Hepatocyte (in vitro differentiated cells): ENCODE results near the gene PRMT6. TPM values are rescaled to one million over a fixed set of nuclear protein-coding genes. Genes with fewer than 3 reads are reported as not detected.

Source experiments
- DNase-seq: peaks from one replicate; pipeline ENCODE4 v3.0.0-alpha.2; 2016; ENCODE audit warnings: low spot score
- H2AFZ ChIP-seq: fragments of 200-600 bp; sonication (generic); 2 replicates; pipeline ENCODE4 v1.6.0; 2016; ENCODE audit warnings: antibody characterized with exemption, mild to moderate bottlenecking
- H3K27ac ChIP-seq: fragments of 200-600 bp; sonication (generic); 2 replicates; pipeline ENCODE4 v1.5.1; 2016; ENCODE audit warnings: mild to moderate bottlenecking
- H3K27me3 ChIP-seq: fragments of 200-600 bp; sonication (generic); 2 replicates; pipeline ENCODE4 v1.6.1; 2016
- H3K36me3 ChIP-seq: fragments of 200-600 bp; sonication (generic); replicated peaks from 2 replicates; pipeline ENCODE4 v1.5.1; 2016; ENCODE audit warnings: low read depth; ENCODE audit not compliant: insufficient read depth
- H3K4me1 ChIP-seq: fragments of 200-600 bp; sonication (generic); 2 replicates; pipeline ENCODE4 v1.5.1; 2016; ENCODE audit warnings: mild to moderate bottlenecking, moderate library complexity; ENCODE audit not compliant: insufficient read depth
- H3K4me2 ChIP-seq: fragments of 200-600 bp; sonication (generic); 2 replicates; pipeline ENCODE4 v1.6.0; 2016
- H3K4me3 ChIP-seq: fragments of 200-600 bp; sonication (generic); 2 replicates; pipeline ENCODE4 v1.5.1; 2016; ENCODE audit warnings: mild to moderate bottlenecking
- H3K79me2 ChIP-seq: fragments of 200-600 bp; sonication (generic); 2 replicates; pipeline ENCODE4 v1.6.0; 2017; ENCODE audit warnings: mild to moderate bottlenecking
- H3K9me2 ChIP-seq: fragments of 200-600 bp; sonication (generic); replicated peaks from 2 replicates; pipeline ENCODE4 v1.6.0; 2017; ENCODE audit warnings: mild to moderate bottlenecking; ENCODE audit not compliant: insufficient read depth
- H3K9me3 ChIP-seq: fragments of 200-600 bp; sonication (generic); 2 replicates; pipeline ENCODE4 v1.5.1; 2016; ENCODE audit warnings: low read depth, mild to moderate bottlenecking
- H4K20me1 ChIP-seq: fragments of 200-600 bp; sonication (generic); 2 replicates; pipeline ENCODE4 v1.6.0; 2016; ENCODE audit warnings: mild to moderate bottlenecking; ENCODE audit not compliant: insufficient read depth, poor library complexity, severe bottlenecking
- CTCF ChIP-seq: fragments of 200-600 bp; sonication (generic); IDR thresholded peaks from 2 replicates; pipeline ENCODE4 v1.5.1; 2016; ENCODE audit warnings: antibody characterized with exemption, mild to moderate bottlenecking; ENCODE audit not compliant: poor library complexity
- EZH2 ChIP-seq: fragments of 200-600 bp; sonication (generic); IDR thresholded peaks from 2 replicates; pipeline ENCODE4 v1.6.1; 2016; ENCODE audit warnings: antibody characterized with exemption, mild to moderate bottlenecking, borderline replicate concordance
- EZH2phosphoT487 ChIP-seq: fragments of 200-600 bp; sonication (generic); IDR thresholded peaks from one replicate; pipeline ENCODE4 v1.6.1; 2018; ENCODE audit warnings: antibody characterized with exemption, mild to moderate bottlenecking, low read depth, moderate library complexity; ENCODE audit not compliant: unreplicated experiment, severe bottlenecking
- WGBS: methylation state at CpG from one replicate; pipeline ENCODE4 v1.1.6; 2016; ENCODE audit warnings: low lambda C conversion rate; ENCODE audit errors: missing lambda C conversion rate; 5-methylcytosine and 5-hydroxymethylcytosine counted together
- polyA plus RNA-seq: library from polyadenylated mRNA; unstranded; fragments of >200 nt; fragmentation: Nextera tagmentation; extraction: Ambion mirVana; gene quantifications from 2 replicates; pipeline ENCODE4 v1.2.1, GENCODE V29; 2016
- total RNA-seq: library from RNA; depleted of rRNA; stranded (reverse); fragments of >200 nt; gene quantifications from 2 replicates; pipeline ENCODE4 v1.2.3, GENCODE V29; 2014

Gene PRMT6
- total and polyA plus RNA-seq, 2 experiments from 2014 or later: 21.1 to 21.7 TPM

DNA sequence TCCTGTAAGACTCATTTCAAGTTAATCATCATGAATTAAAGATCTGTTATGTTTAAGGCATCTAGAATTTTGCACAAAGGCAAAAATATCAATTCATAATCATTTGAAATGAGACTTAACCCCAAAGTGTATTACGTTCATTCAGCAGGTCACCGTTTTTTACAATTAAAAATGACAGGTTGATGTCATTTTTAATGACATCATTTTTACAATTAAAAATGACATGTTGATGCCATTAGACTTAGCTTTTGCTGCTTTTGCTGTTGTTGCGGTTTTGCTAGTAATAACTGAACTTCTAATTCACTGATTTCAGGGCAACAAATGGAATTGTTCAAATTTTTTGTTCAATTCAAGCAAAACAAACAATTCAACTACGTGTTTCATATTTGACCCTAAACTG is 17.0 kb downstream of the PRMT6 start:
- no peaks in the 10 kb centered on the region for H3K9me2 ChIP-seq
- H3K27ac ChIP-seq: no peak overlapping the region
- no peak for DNase-seq
- no peaks in the 10 kb centered on the region for H3K27me3 ChIP-seq
- H3K36me3 ChIP-seq: no peaks in the 10 kb centered on the region
- H3K79me2 ChIP-seq: no peaks in the 10 kb centered on the region
- no peaks in the 10 kb centered on the region for H4K20me1 ChIP-seq
- TF ChIP-seq EZH2 (no peak), CTCF (no peak), EZH2phosphoT487 (no peak)
- no peak overlapping the region for H3K4me2 ChIP-seq
- H3K4me3 ChIP-seq: no peak overlapping the region
- 86% methylated on average over 4 of the region's 4 CpGs for WGBS
- H3K4me1 ChIP-seq: no peaks in the 10 kb centered on the region
- H3K9me3 ChIP-seq: no peaks in the 10 kb centered on the region
- no peak overlapping the region for H2AFZ ChIP-seq

DNA sequence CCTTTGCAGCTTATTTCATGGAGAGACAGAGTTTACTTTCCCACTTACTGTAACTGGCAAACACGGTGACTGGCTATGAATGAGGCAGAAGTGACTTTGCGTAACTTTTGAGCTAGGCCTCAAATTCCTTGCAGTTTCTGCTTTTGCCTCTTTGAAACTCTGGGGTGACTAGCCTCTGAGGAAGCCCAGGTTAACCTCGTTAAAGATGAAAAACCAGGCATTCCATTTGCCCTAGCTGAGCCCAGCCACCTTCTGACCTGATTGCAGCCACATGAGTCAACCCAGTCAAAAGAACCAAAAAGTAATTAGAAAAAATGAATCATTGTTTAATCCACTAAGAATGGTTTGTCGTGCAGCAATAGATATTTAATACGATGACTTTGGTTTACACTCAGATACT is 20.4 kb downstream of the PRMT6 start:
- Histone ChIP-seq H3K27me3 (no peaks in the 10 kb centered on the region), H3K9me2 (no peaks in the 10 kb centered on the region), H3K9me3 (no peaks in the 10 kb centered on the region), H3K27ac (no peak overlapping the region), H4K20me1 (no peaks in the 10 kb centered on the region), H3K4me2 (no peak overlapping the region), H3K4me1 (no peaks in the 10 kb centered on the region), H2AFZ (no peak overlapping the region), H3K4me3 (no peak overlapping the region), H3K79me2 (no peaks in the 10 kb centered on the region), H3K36me3 (no peaks in the 10 kb centered on the region)
- WGBS: 65% methylated on average over 5 of the region's 5 CpGs
- no peak for DNase-seq
- TF ChIP-seq EZH2phosphoT487: no peak
- no peak for TF ChIP-seq CTCF
- no peak for TF ChIP-seq EZH2

GRCh38 chr1:107079249-107079648 is 22.8 kb downstream of the PRMT6 start:
- Histone ChIP-seq H3K9me3 (no peaks in the 10 kb centered on the region), H3K27ac (no peak overlapping the region), H3K79me2 (no peaks in the 10 kb centered on the region), H3K9me2 (no peaks in the 10 kb centered on the region), H3K4me2 (no peak overlapping the region), H3K36me3 (no peaks in the 10 kb centered on the region), H3K4me1 (no peaks in the 10 kb centered on the region), H3K27me3 (no peaks in the 10 kb centered on the region), H4K20me1 (no peaks in the 10 kb centered on the region), H3K4me3 (no peak overlapping the region), H2AFZ (no peak overlapping the region)
- 56% methylated on average over 1 of the region's 1 CpG for WGBS
- no peak for DNase-seq
- no peak for TF ChIP-seq EZH2phosphoT487
- no peak for TF ChIP-seq CTCF
- TF ChIP-seq EZH2: no peak

DNA sequence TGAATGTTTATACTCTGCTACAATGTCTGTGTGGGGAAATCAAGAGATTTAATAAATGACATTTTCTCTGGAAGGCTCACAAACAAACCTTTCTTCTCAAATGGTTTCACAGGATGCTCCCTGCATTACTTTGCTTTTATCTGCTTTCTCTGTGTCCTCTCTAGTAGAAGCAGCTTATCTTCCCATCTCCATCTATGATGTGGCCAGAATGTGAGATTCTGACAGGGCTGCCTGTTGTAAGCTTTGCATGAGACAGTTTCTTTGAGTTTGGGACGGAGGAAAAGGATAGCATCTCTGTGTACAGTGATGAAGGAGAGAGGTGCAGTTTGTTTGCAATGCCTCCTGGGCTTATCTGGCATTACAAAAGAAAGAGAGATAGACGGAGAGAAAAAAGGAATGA is 24.6 kb downstream of the PRMT6 start:
- Histone ChIP-seq H3K79me2 (no peaks in the 10 kb centered on the region), H4K20me1 (no peaks in the 10 kb centered on the region), H3K27me3 (no peaks in the 10 kb centered on the region), H3K36me3 (no peaks in the 10 kb centered on the region), H3K9me2 (no peaks in the 10 kb centered on the region), H3K27ac (no peak overlapping the region), H3K4me1 (no peaks in the 10 kb centered on the region), H3K4me2 (no peak overlapping the region), H2AFZ (no peak overlapping the region), H3K9me3 (no peaks in the 10 kb centered on the region), H3K4me3 (no peak overlapping the region)
- WGBS: 68% methylated on average over 2 of the region's 2 CpGs
- TF ChIP-seq CTCF (no peak), EZH2 (no peak), EZH2phosphoT487 (no peak)
- DNase-seq: no peak
